D721Med (cell line): ENCODE measurements around the gene TSPEAR.
"Not testable (repeated sequence)": the region's sequence is repeated elsewhere in the genome, so short reads cannot be mapped to it uniquely, and the experiment has no call there.

Experiments
- DNase-seq: peaks from one replicate; pipeline ENCODE4 v3.0.0; 2011; ENCODE audit warnings: low spot score; ENCODE audit not compliant: insufficient read length
- FAIRE-seq: peaks from 2 replicates; lab custom pipeline; 2011; peaks lifted over from hg19 to GRCh38; lab: Jason Lieb, UNC
- TF ChIP-seq, protein P1 (sequence below): IDR thresholded peaks from 2 replicates; pipeline ENCODE4 v1.5.1; 2012; ENCODE audit warnings: mild to moderate bottlenecking, control low read depth; ENCODE audit not compliant: insufficient read depth; ENCODE audit errors: missing control alignments

Gene TSPEAR

GRCh38 chr21:44648557-44649311, 62.6 kb downstream of the TSPEAR start:
- no peak for FAIRE-seq
- DNase-seq, result no peak
- TF ChIP-seq, protein P1, sequence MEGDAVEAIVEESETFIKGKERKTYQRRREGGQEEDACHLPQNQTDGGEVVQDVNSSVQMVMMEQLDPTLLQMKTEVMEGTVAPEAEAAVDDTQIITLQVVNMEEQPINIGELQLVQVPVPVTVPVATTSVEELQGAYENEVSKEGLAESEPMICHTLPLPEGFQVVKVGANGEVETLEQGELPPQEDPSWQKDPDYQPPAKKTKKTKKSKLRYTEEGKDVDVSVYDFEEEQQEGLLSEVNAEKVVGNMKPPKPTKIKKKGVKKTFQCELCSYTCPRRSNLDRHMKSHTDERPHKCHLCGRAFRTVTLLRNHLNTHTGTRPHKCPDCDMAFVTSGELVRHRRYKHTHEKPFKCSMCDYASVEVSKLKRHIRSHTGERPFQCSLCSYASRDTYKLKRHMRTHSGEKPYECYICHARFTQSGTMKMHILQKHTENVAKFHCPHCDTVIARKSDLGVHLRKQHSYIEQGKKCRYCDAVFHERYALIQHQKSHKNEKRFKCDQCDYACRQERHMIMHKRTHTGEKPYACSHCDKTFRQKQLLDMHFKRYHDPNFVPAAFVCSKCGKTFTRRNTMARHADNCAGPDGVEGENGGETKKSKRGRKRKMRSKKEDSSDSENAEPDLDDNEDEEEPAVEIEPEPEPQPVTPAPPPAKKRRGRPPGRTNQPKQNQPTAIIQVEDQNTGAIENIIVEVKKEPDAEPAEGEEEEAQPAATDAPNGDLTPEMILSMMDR, result no peak

DNA sequence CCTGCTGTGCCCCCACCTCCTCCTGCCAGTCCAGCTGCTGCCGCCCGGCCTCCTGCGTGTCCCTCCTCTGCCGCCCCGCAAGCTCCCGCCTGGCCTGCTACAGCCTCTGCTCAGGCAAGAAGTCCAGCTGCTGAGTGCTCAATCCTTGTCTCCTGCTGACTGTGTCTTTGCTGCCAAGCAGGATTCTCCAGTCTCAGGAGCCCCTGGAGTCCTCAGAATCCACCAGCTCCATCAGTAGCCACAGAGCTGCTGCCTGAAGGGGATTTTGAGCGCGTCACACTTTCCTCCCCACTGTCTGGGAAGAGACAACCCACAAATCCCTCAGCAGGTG, 64.2 kb downstream of the TSPEAR start:
- TF ChIP-seq, protein P1, result no peak
- DNase-seq (no peak), FAIRE-seq (no peak)

DNA sequence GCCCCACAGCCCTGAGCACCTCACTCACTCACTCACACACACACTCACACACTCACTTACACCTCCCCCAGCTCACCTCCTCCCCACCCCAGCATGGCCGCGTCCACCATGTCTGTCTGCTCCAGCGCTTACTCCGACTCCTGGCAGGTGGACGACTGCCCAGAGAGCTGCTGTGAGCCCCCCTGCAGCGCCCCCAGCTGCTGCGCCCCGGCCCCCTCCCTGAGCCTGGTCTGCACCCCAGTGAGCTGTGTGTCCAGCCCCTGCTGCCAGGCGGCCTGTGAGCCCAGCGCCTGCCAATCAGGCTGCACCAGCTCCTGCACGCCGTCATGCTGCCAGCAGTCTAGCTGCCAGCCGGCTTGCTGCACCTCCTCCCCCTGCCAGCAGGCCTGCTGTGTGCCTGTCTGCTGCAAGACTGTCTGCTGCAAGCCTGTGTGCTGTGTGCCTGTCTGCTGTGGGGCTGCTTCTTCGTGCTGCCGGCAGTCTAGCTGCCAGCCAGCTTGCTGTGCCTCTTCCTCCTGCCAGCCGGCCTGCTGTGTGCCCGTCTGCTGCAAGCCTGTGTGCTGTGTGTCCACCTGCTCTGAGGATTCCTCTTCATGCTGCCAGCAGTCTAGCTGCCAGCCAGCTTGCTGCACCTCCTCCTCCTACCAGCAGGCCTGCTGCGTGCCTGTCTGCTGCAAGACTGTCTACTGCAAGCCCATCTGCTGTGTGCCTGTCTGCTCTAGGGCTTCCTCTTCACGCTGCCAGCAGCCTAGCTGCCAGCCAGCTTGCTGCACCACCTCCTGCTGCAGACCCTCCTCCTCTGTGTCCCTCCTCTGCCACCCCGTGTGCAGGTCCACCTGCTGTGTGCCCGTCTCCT, 64.8 kb downstream of the TSPEAR start, which contains the start of gene KRTAP10-11:
Gene KRTAP10-11, plus strand, starts transcription at position 49 of the 856 bp plus-strand sequence. Its CDS starts 45 bp downstream, at position 94.
- not testable (repeated sequence) for DNase-seq, FAIRE-seq

- no peak for FAIRE-seq
- TF ChIP-seq, protein P1, result no peak
- no peak for DNase-seq
Observed at GRCh38 chr21:44644878-44645277, 66.5 kb downstream of the TSPEAR start.

- no peak for FAIRE-seq
- TF ChIP-seq, protein P1, result no peak
- no peak for DNase-seq
Observed at GRCh38 chr21:44643741-44644310, 67.5 kb downstream of the TSPEAR start.

GRCh38 chr21:44640761-44641160, 70.6 kb downstream of the TSPEAR start:
- TF ChIP-seq, protein P1, result no peak
- no peak for FAIRE-seq

DNA sequence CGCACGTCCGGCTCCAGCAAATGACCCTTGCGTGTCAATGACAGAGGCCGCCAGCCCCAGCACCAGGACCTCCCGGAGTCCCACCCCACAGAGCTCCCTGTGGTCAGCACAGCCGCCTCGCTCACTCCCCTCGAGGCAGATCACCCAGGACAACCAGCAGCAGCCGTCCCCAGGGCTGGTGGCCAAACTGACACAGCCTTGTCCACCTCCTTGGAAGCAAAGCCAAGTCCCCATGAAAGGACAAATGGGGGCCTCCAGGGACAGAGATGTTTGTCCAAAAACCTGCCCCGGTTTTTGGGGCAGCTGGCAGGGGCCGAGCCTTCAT, 72.1 kb downstream of the TSPEAR start:
- FAIRE-seq (no peak), DNase-seq (no peak)
- TF ChIP-seq, protein P1, result no peak

More at GRCh38 chr21:44640761-44641160, 70.6 kb downstream of the TSPEAR start:
- DNase-seq, result no peak

DNA sequence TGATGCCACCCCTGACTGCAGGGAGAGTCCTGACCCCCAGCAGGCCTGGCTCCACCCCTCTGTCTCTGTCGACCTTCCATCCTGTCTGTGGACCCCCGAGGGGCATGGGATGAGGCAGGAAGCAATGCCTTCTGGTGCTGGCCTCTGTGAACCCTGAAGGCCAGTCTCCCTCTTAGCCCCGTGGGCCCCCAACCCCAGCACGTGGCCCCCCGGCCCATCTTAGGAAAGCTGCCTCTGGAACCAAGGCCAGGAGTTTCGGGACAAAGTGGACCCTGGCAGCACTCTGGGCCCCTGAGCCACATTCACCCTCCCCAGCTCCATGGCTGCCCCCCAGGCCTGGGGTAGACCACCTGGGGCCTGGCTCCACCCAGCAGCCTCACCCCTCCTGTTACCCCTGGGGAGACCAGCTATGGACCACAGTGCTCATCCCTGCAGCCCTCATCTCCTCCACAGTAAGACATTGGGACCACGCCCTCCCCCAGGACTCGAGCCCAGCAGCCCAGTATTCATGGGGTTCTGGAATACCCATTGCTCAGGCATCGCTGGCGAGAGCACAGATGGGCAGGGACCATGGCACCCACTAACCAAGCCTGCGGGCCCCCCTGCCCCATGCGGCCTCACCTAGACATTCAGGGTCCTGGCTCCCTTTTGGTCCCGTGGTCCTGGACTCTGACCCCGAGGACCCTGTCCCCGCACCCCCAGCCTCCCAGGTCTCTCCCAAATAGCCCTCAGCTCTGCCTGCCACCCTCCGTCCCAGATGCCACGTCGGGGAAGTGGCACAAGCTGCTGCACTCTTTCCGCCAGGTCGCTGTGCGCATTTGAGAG, 72.7 kb downstream of the TSPEAR start:
- not testable (repeated sequence) for FAIRE-seq, DNase-seq

- DNase-seq, FAIRE-seq: not testable (repeated sequence)
Observed at GRCh38 chr21:44637851-44638348, 73.5 kb downstream of the TSPEAR start.
